Measurements from ENCODE around the gene GPM6B. TPM values are rescaled to one million over a fixed set of nuclear protein-coding genes. Genes with fewer than 3 reads are reported as not detected.

GPM6B gene
- total and polyA plus RNA-seq, 2 donors (not counting 3 experiments of a cell fraction or from before 2014, with no cell fraction given): 0.30 TPM; not detected in 1

DNA sequence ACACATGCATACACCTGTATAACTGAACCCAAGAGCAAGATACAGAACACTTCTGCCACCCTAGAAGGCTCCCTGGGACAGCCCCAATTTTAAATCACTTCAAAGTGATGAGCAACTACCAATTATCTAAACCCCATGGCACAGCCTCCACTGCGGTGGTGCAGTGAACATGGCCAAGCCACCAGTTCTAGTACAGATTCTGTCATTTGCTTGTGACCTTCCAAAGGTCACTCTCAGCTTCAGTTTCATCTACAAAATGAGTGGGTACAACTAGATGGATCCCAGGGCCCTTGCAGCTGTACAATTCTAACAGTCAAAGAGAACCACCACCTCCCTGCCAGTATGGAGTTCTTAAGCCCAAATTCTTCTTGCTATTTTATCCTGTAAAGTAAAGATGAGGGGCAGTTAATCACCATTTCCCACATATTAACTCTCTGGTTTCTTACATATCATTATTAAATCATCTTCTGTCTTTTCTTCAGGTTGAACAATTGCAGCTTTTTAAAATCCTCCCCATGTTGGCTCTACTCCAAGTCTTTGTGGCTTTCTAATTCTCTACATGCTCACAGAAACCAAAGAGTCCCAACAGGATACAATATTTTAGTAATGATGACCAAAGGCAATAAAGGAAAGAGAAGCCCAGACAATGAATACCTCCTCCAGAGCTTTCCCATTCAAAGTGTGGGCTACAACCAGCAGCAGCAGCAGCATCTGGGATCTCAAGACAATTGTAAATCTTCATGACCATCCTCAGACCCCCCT, 39.0 kb upstream of the GPM6B start:
- intact Hi-C loops (cut with micrococcal nuclease) (no loop called here), dilution Hi-C loops (cut with MboI; ENCODE audit: extremely low pct_ligation_motif_present, low sequenced_read_pairs) (no loop called here)
- TF ChIP-seq JUN (IDR thresholded peaks at IDR 0.05; ENCODE audit: borderline replicate concordance, insufficient read depth, insufficient read length, low read depth): no peak
- TF ChIP-seq GATA2 (IDR thresholded peaks at IDR 0.05; ENCODE audit: insufficient read depth, insufficient read length, low read depth, low read length): no peak
- TF ChIP-seq, protein P1, sequence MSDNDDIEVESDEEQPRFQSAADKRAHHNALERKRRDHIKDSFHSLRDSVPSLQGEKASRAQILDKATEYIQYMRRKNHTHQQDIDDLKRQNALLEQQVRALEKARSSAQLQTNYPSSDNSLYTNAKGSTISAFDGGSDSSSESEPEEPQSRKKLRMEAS (IDR thresholded peaks at IDR 0.05; ENCODE audit: insufficient read depth, insufficient read length): no peak
- no peak for TF ChIP-seq POLR2A (IDR thresholded peaks at IDR 0.05; ENCODE audit: low read depth, low read length)
- no peak for TF ChIP-seq FOS (IDR thresholded peaks at IDR 0.05; ENCODE audit: borderline replicate concordance, insufficient read depth, low read length)
- TF ChIP-seq MYC (IDR thresholded peaks at IDR 0.05; ENCODE audit: low read depth, low read length): no peak
- no peak overlapping the region for H3K9ac ChIP-seq (replicated peaks; ENCODE audit: extremely low read depth, insufficient read depth, low read length)
- H3K4me3 ChIP-seq (replicated peaks in 1 of 3; ENCODE audit: insufficient read depth in 1 of 3, low read depth in 1 of 3, low read length in 3 of 3): no peak overlapping the region
- H3K9me1 ChIP-seq (replicated peaks; ENCODE audit: control insufficient read depth, extremely low read depth, insufficient read depth, low read length): no peaks in the 10 kb centered on the region
- H3K9me3 ChIP-seq (replicated peaks; ENCODE audit: control insufficient read depth, insufficient read depth, low read length): no peaks in the 10 kb centered on the region
- no peak overlapping the region for H3K27ac ChIP-seq (ENCODE audit: insufficient read depth, low read depth, low read length)
- H3K27me3 ChIP-seq (ENCODE audit: control insufficient read depth in 2 of 2, insufficient read depth in 2 of 2, low read length in 2 of 2): no peaks in the 10 kb centered on the region
- CTCF ChIA-PET: no interaction called here
- no peak overlapping the region for H2AFZ ChIP-seq (ENCODE audit: low read depth, low read length)
- FAIRE-seq (no peak), DNase-seq (ENCODE audit: low read depth, low spot score) (no peak)
- no peaks in the 10 kb centered on the region for H3K36me3 ChIP-seq (ENCODE audit: control insufficient read depth in 2 of 2, extremely low read depth in 1 of 2, insufficient read depth in 2 of 2, low read length in 2 of 2)
- POLR2A ChIA-PET: no interaction called here
- BruUV-seq (replicated peaks): no TSS peak
- H3K4me2 ChIP-seq (ENCODE audit: insufficient read depth, low read length): no peak overlapping the region
- no peaks in the 10 kb centered on the region for H3K4me1 ChIP-seq (ENCODE audit: control insufficient read depth, extremely low read depth, insufficient read depth, low read length)
- H4K20me1 ChIP-seq (replicated peaks; ENCODE audit: control insufficient read depth, extremely low read depth, insufficient read depth, low read length): no peaks in the 10 kb centered on the region
- H3K79me2 ChIP-seq (ENCODE audit: control insufficient read depth, insufficient read depth, low read length): no peaks in the 10 kb centered on the region

DNA sequence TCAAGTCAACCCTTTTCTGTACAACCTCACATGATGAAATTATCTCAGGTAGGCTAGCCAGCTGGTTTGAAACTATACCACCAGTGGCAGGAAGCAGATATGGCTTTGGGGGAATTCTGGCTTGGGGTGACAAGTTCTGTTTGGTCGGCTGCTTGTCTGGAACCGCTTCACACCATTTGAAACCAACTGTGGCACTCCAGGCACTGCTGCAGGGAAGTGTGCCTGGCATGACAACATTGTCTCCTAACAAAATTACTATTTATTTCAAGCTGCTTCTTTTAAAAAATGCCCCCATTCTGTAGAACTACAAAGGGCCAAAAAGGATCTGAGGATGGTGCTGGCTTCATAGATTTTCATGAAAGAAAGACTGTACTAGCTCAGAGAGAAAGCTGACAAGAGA, 37.1 kb upstream of the GPM6B start:
- no peaks in the 10 kb centered on the region for H3K4me1 ChIP-seq (ENCODE audit: control insufficient read depth, extremely low read depth, insufficient read depth, low read length)
- H3K4me2 ChIP-seq (ENCODE audit: insufficient read depth, low read length): no peak overlapping the region
- ChIA-PET POLR2A (no interaction called here), CTCF (no interaction called here)
- BruUV-seq (replicated peaks): no TSS peak
- H2AFZ ChIP-seq (ENCODE audit: low read depth, low read length): no peak overlapping the region
- no peaks in the 10 kb centered on the region for H4K20me1 ChIP-seq (replicated peaks; ENCODE audit: control insufficient read depth, extremely low read depth, insufficient read depth, low read length)
- H3K9me1 ChIP-seq (replicated peaks; ENCODE audit: control insufficient read depth, extremely low read depth, insufficient read depth, low read length): no peaks in the 10 kb centered on the region
- no peak for FAIRE-seq
- no peak for DNase-seq (ENCODE audit: low read depth, low spot score)
- intact Hi-C loops (cut with micrococcal nuclease): no loop called here
- no peaks in the 10 kb centered on the region for H3K36me3 ChIP-seq (ENCODE audit: control insufficient read depth in 2 of 2, extremely low read depth in 1 of 2, insufficient read depth in 2 of 2, low read length in 2 of 2)
- H3K27ac ChIP-seq (ENCODE audit: insufficient read depth, low read depth, low read length): no peak overlapping the region
- no peaks in the 10 kb centered on the region for H3K27me3 ChIP-seq (ENCODE audit: control insufficient read depth in 2 of 2, insufficient read depth in 2 of 2, low read length in 2 of 2)
- no peaks in the 10 kb centered on the region for H3K79me2 ChIP-seq (ENCODE audit: control insufficient read depth, insufficient read depth, low read length)
- no peak overlapping the region for H3K9ac ChIP-seq (replicated peaks; ENCODE audit: extremely low read depth, insufficient read depth, low read length)
- no peaks in the 10 kb centered on the region for H3K9me3 ChIP-seq (replicated peaks; ENCODE audit: control insufficient read depth, insufficient read depth, low read length)
- H3K4me3 ChIP-seq (replicated peaks in 1 of 3; ENCODE audit: insufficient read depth in 1 of 3, low read depth in 1 of 3, low read length in 3 of 3): no peak overlapping the region
- TF ChIP-seq FOS (IDR thresholded peaks at IDR 0.05; ENCODE audit: borderline replicate concordance, insufficient read depth, low read length): no peak
- dilution Hi-C loops (cut with MboI; ENCODE audit: extremely low pct_ligation_motif_present, low sequenced_read_pairs): no loop called here
